ENCODE results near the gene OOSP1. TPM values are rescaled to one million over a fixed set of nuclear protein-coding genes. Genes with fewer than 3 reads are reported as not detected.

The OOSP1 gene
- polyA plus RNA-seq, 3 donors, result not detected

GRCh38 chr11:59960502-59961381 lies 22.5 kb downstream of the OOSP1 start:
- WGBS (ENCODE audit: insufficient coverage), result 50% methylated on average over 1 of the region's 9 CpGs
- no peak for DNase-seq
- no peak overlapping the region for H3K4me2 ChIP-seq (replicated peaks; ENCODE audit: extremely low read depth, low read length, poor library complexity, severe bottlenecking)
- no peak for TF ChIP-seq CTCF (IDR thresholded peaks at IDR 0.05)
- H4K20me1 ChIP-seq (ENCODE audit: insufficient read depth, low read length), result no peaks in the 10 kb centered on the region
- Mint-ChIP-seq H3K4me3 (no peak overlapping the region), H3K4me1 (peaks cover 6% of the 10 kb centered on the region), H3K27ac (no peak overlapping the region), H3K36me3 (no peaks in the 10 kb centered on the region), H3K9me3 (peaks cover 0 to 4% (median 0%) of the 10 kb centered on the region in 7 donors), H3K27me3 (ENCODE audit: low read depth in 3 of 3) (no peaks in the 10 kb centered on the region)
- H3K4me3 ChIP-seq (replicated peaks in 1 of 3; ENCODE audit: low read depth in 2 of 3, low read length in 3 of 3), result no peak overlapping the region
- no peak overlapping the region for H2AFZ ChIP-seq (ENCODE audit: insufficient read depth, low read depth, low read length, poor library complexity, severe bottlenecking)
- H3K9me3 ChIP-seq (replicated peaks in 1 of 2; ENCODE audit: control insufficient read depth in 1 of 2, insufficient read depth in 1 of 2, low read length in 2 of 2), result no peaks in the 10 kb centered on the region
- no peak overlapping the region for H3K27ac ChIP-seq (ENCODE audit: low read depth in 1 of 2, low read length in 2 of 2)
- intact Hi-C loops (cut with micrococcal nuclease), result no loop called here
- H3K79me2 ChIP-seq (ENCODE audit: insufficient read depth, low read length), result no peaks in the 10 kb centered on the region
- no peaks in the 10 kb centered on the region for H3K4me1 ChIP-seq (ENCODE audit: control insufficient read depth in 1 of 2, insufficient read depth in 2 of 2, low read length in 2 of 2)
- no peaks in the 10 kb centered on the region for H3K27me3 ChIP-seq (ENCODE audit: control insufficient read depth in 2 of 2, insufficient read depth in 2 of 2, low read length in 2 of 2)
- H3K36me3 ChIP-seq (replicated peaks in 1 of 2; ENCODE audit: control insufficient read depth in 1 of 2, insufficient read depth in 2 of 2, low read length in 2 of 2), result no peaks in the 10 kb centered on the region
- H3K9ac ChIP-seq (ENCODE audit: insufficient read depth, low read length, poor library complexity, severe bottlenecking), result no peak overlapping the region

- H3K36me3 ChIP-seq (replicated peaks in 1 of 2; ENCODE audit: control insufficient read depth in 1 of 2, insufficient read depth in 2 of 2, low read length in 2 of 2), result no peaks in the 10 kb centered on the region
- no peaks in the 10 kb centered on the region for H3K4me1 ChIP-seq (ENCODE audit: control insufficient read depth in 1 of 2, insufficient read depth in 2 of 2, low read length in 2 of 2)
- H3K4me2 ChIP-seq (replicated peaks; ENCODE audit: extremely low read depth, low read length, poor library complexity, severe bottlenecking), result no peak overlapping the region
- no peaks in the 10 kb centered on the region for H3K9me3 ChIP-seq (replicated peaks in 1 of 2; ENCODE audit: control insufficient read depth in 1 of 2, insufficient read depth in 1 of 2, low read length in 2 of 2)
- Mint-ChIP-seq H3K9me3 (peaks cover 0 to 4% (median 0%) of the 10 kb centered on the region in 7 donors), H3K36me3 (no peaks in the 10 kb centered on the region), H3K4me3 (no peak overlapping the region), H3K4me1 (peaks cover 6% of the 10 kb centered on the region), H3K27me3 (ENCODE audit: low read depth in 3 of 3) (no peaks in the 10 kb centered on the region), H3K27ac (no peak overlapping the region)
- no peaks in the 10 kb centered on the region for H4K20me1 ChIP-seq (ENCODE audit: insufficient read depth, low read length)
- TF ChIP-seq CTCF (IDR thresholded peaks at IDR 0.05), result no peak
- H3K27ac ChIP-seq (ENCODE audit: low read depth in 1 of 2, low read length in 2 of 2), result no peak overlapping the region
- WGBS (ENCODE audit: insufficient coverage), result 79% methylated on average over 1 of the region's 2 CpGs
- H3K79me2 ChIP-seq (ENCODE audit: insufficient read depth, low read length), result no peaks in the 10 kb centered on the region
- no peak for DNase-seq
- no peak overlapping the region for H3K9ac ChIP-seq (ENCODE audit: insufficient read depth, low read length, poor library complexity, severe bottlenecking)
- H2AFZ ChIP-seq (ENCODE audit: insufficient read depth, low read depth, low read length, poor library complexity, severe bottlenecking), result no peak overlapping the region
- no peak overlapping the region for H3K4me3 ChIP-seq (replicated peaks in 1 of 3; ENCODE audit: low read depth in 2 of 3, low read length in 3 of 3)
- H3K27me3 ChIP-seq (ENCODE audit: control insufficient read depth in 2 of 2, insufficient read depth in 2 of 2, low read length in 2 of 2), result no peaks in the 10 kb centered on the region
- intact Hi-C loops (cut with micrococcal nuclease), result no loop called here
Measured at GRCh38 chr11:59962107-59962482, 23.9 kb downstream of the OOSP1 start.

All from CD14-positive monocyte (primary cell).